Measurements from ENCODE around the gene DCP2.

Gene DCP2

DNA sequence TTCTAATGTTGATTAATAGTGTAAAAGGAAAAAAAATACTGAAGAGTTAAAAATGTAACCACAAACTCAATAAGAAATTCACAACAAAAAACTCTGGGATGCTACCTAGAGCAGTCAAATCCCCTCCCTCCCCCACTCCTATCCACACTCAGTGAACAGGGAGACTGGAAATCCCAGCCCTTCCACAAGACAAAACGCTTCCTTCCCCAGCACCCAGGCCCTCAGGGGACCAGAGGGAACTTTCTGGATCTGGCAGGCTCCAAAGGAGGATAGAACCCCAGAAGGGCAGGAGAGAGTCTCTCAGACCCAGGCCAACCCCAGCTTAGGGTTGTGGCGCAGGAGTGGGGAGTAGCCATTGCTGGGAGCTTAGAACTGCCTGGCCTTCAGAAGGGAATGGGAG lies 55.0 kb downstream of the DCP2 start:
- no peaks in the 10 kb centered on the region for H3K27me3 ChIP-seq (ENCODE audit: control insufficient read depth in 2 of 2, insufficient read depth in 2 of 2, low read length in 2 of 2)
- H3K36me3 ChIP-seq (ENCODE audit: control insufficient read depth in 2 of 2, insufficient read depth in 2 of 2, low read length in 2 of 2) = peaks cover 9 to 13% of the 10 kb centered on the region in 2 donors
- H3K4me3 ChIP-seq (ENCODE audit: low read length in 2 of 2) = no peak overlapping the region
- H3K4me1 ChIP-seq (ENCODE audit: control insufficient read depth in 2 of 2, insufficient read depth in 2 of 2, low read length in 2 of 2) = no peaks in the 10 kb centered on the region
- H3K9ac ChIP-seq (ENCODE audit: low read depth in 1 of 2, low read length in 2 of 2) = no peak overlapping the region
- no peaks in the 10 kb centered on the region for H3K9me3 ChIP-seq (ENCODE audit: control insufficient read depth in 2 of 2, low read length in 2 of 2)
- H3K27ac ChIP-seq (ENCODE audit: low read depth in 2 of 2, low read length in 2 of 2) = no peak overlapping the region

DNA sequence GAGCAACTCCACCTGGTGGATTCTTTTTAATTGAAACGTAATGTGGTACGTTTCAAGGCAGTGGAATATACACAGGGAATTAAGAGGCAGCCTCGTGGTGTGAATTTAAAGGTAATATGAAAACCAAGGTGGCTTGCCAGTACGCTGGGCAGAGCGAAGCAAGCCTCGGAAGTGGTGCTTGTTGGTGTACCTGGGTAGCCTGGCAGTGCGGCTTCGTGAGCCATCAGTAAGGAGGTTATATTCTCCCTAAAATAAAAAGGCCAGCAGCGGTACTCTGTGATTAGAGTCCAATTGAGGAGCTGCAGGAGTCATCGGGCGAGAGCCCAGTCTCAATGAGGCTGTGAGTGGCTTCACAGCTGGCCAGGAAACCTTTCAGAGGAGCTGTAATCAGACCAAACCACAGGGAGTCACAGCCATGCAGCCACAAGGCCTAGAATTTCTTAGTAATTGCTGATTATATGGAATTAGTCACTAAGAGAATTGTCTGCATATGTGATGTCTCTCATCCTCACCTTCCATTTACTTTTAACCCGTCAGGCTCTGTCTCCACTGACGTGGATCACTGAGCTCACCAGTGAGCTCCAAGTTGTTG lies 57.7 kb downstream of the DCP2 start:
- H3K4me3 ChIP-seq (ENCODE audit: low read length in 2 of 2) = no peak overlapping the region
- no peaks in the 10 kb centered on the region for H3K4me1 ChIP-seq (ENCODE audit: control insufficient read depth in 2 of 2, insufficient read depth in 2 of 2, low read length in 2 of 2)
- H3K9ac ChIP-seq (ENCODE audit: low read depth in 1 of 2, low read length in 2 of 2) = no peak overlapping the region
- H3K36me3 ChIP-seq (ENCODE audit: control insufficient read depth in 2 of 2, insufficient read depth in 2 of 2, low read length in 2 of 2) = no peaks in the 10 kb centered on the region
- no peaks in the 10 kb centered on the region for H3K9me3 ChIP-seq (ENCODE audit: control insufficient read depth in 2 of 2, low read length in 2 of 2)
- no peaks in the 10 kb centered on the region for H3K27me3 ChIP-seq (ENCODE audit: control insufficient read depth in 2 of 2, insufficient read depth in 2 of 2, low read length in 2 of 2)
- H3K27ac ChIP-seq (ENCODE audit: low read depth in 2 of 2, low read length in 2 of 2) = no peak overlapping the region

GRCh38 chr5:113035096-113035495 lies 58.5 kb downstream of the DCP2 start:
- Histone ChIP-seq H3K4me3 (ENCODE audit: low read length in 2 of 2) (no peak overlapping the region), H3K27ac (ENCODE audit: low read depth in 2 of 2, low read length in 2 of 2) (no peak overlapping the region), H3K36me3 (ENCODE audit: control insufficient read depth in 2 of 2, insufficient read depth in 2 of 2, low read length in 2 of 2) (no peaks in the 10 kb centered on the region)

GRCh38 chr5:113036321-113036720 lies 59.7 kb downstream of the DCP2 start:
- H3K4me3 ChIP-seq (ENCODE audit: low read length in 2 of 2) = no peak overlapping the region
- H3K9ac ChIP-seq (ENCODE audit: low read depth in 1 of 2, low read length in 2 of 2) = no peak overlapping the region
- no peaks in the 10 kb centered on the region for H3K27me3 ChIP-seq (ENCODE audit: control insufficient read depth in 2 of 2, insufficient read depth in 2 of 2, low read length in 2 of 2)
- no peaks in the 10 kb centered on the region for H3K9me3 ChIP-seq (ENCODE audit: control insufficient read depth in 2 of 2, low read length in 2 of 2)
- H3K27ac ChIP-seq (ENCODE audit: low read depth in 2 of 2, low read length in 2 of 2) = no peak overlapping the region
- H3K4me1 ChIP-seq (ENCODE audit: control insufficient read depth in 2 of 2, insufficient read depth in 2 of 2, low read length in 2 of 2) = no peaks in the 10 kb centered on the region
- no peaks in the 10 kb centered on the region for H3K36me3 ChIP-seq (ENCODE audit: control insufficient read depth in 2 of 2, insufficient read depth in 2 of 2, low read length in 2 of 2)

More at GRCh38 chr5:113035096-113035495, 58.5 kb downstream of the DCP2 start:
- no peak overlapping the region for H3K9ac ChIP-seq (ENCODE audit: low read depth in 1 of 2, low read length in 2 of 2)
- H3K4me1 ChIP-seq (ENCODE audit: control insufficient read depth in 2 of 2, insufficient read depth in 2 of 2, low read length in 2 of 2) = no peaks in the 10 kb centered on the region
- H3K27me3 ChIP-seq (ENCODE audit: control insufficient read depth in 2 of 2, insufficient read depth in 2 of 2, low read length in 2 of 2) = no peaks in the 10 kb centered on the region
- no peaks in the 10 kb centered on the region for H3K9me3 ChIP-seq (ENCODE audit: control insufficient read depth in 2 of 2, low read length in 2 of 2)

DNA sequence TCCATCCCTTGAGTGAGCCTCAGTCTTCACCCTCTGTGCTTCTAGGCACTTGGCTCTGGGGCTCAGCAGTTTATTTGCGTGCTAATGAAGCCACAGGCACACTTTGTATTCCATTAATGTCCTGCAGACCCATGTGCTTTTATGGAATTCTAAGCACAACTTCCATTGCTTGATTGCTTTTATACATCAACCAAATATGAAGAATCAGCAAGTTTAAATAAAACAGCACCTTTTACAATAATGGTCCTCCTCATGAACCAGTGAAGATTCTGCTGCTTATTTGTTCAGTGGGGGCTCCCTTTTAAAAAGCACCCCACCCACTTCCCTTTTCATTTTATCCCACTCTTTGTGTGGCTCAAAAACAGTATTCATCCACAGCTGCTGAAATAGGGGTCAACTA lies 60.2 kb downstream of the DCP2 start:
- Histone ChIP-seq H3K9ac (ENCODE audit: low read depth in 1 of 2, low read length in 2 of 2) (no peak overlapping the region), H3K4me1 (ENCODE audit: control insufficient read depth in 2 of 2, insufficient read depth in 2 of 2, low read length in 2 of 2) (no peaks in the 10 kb centered on the region), H3K9me3 (ENCODE audit: control insufficient read depth in 2 of 2, low read length in 2 of 2) (no peaks in the 10 kb centered on the region), H3K4me3 (ENCODE audit: low read length in 2 of 2) (no peak overlapping the region), H3K36me3 (ENCODE audit: control insufficient read depth in 2 of 2, insufficient read depth in 2 of 2, low read length in 2 of 2) (no peaks in the 10 kb centered on the region), H3K27ac (ENCODE audit: low read depth in 2 of 2, low read length in 2 of 2) (no peak overlapping the region), H3K27me3 (ENCODE audit: control insufficient read depth in 2 of 2, insufficient read depth in 2 of 2, low read length in 2 of 2) (no peaks in the 10 kb centered on the region)

- Histone ChIP-seq H3K36me3 (ENCODE audit: control insufficient read depth in 2 of 2, insufficient read depth in 2 of 2, low read length in 2 of 2) (no peaks in the 10 kb centered on the region), H3K27ac (ENCODE audit: low read depth in 2 of 2, low read length in 2 of 2) (no peak overlapping the region), H3K9ac (ENCODE audit: low read depth in 1 of 2, low read length in 2 of 2) (no peak overlapping the region), H3K4me1 (ENCODE audit: control insufficient read depth in 2 of 2, insufficient read depth in 2 of 2, low read length in 2 of 2) (no peaks in the 10 kb centered on the region), H3K27me3 (ENCODE audit: control insufficient read depth in 2 of 2, insufficient read depth in 2 of 2, low read length in 2 of 2) (no peaks in the 10 kb centered on the region), H3K4me3 (ENCODE audit: low read length in 2 of 2) (no peak overlapping the region), H3K9me3 (ENCODE audit: control insufficient read depth in 2 of 2, low read length in 2 of 2) (no peaks in the 10 kb centered on the region)
Measured at GRCh38 chr5:113038136-113038535, 61.5 kb downstream of the DCP2 start.

- H3K9me3 ChIP-seq (ENCODE audit: control insufficient read depth in 2 of 2, low read length in 2 of 2) = no peaks in the 10 kb centered on the region
- no peaks in the 10 kb centered on the region for H3K27me3 ChIP-seq (ENCODE audit: control insufficient read depth in 2 of 2, insufficient read depth in 2 of 2, low read length in 2 of 2)
- H3K36me3 ChIP-seq (ENCODE audit: control insufficient read depth in 2 of 2, insufficient read depth in 2 of 2, low read length in 2 of 2) = no peaks in the 10 kb centered on the region
- H3K27ac ChIP-seq (ENCODE audit: low read depth in 2 of 2, low read length in 2 of 2) = no peak overlapping the region
- H3K4me3 ChIP-seq (ENCODE audit: low read length in 2 of 2) = no peak overlapping the region
- no peaks in the 10 kb centered on the region for H3K4me1 ChIP-seq (ENCODE audit: control insufficient read depth in 2 of 2, insufficient read depth in 2 of 2, low read length in 2 of 2)
- no peak overlapping the region for H3K9ac ChIP-seq (ENCODE audit: low read depth in 1 of 2, low read length in 2 of 2)
Measured at GRCh38 chr5:113038714-113039113, 62.1 kb downstream of the DCP2 start.

- Histone ChIP-seq H3K27me3 (ENCODE audit: control insufficient read depth in 2 of 2, insufficient read depth in 2 of 2, low read length in 2 of 2) (no peaks in the 10 kb centered on the region), H3K27ac (ENCODE audit: low read depth in 2 of 2, low read length in 2 of 2) (no peak overlapping the region), H3K4me3 (ENCODE audit: low read length in 2 of 2) (no peak overlapping the region), H3K36me3 (ENCODE audit: control insufficient read depth in 2 of 2, insufficient read depth in 2 of 2, low read length in 2 of 2) (no peaks in the 10 kb centered on the region), H3K9me3 (ENCODE audit: control insufficient read depth in 2 of 2, low read length in 2 of 2) (no peaks in the 10 kb centered on the region), H3K4me1 (ENCODE audit: control insufficient read depth in 2 of 2, insufficient read depth in 2 of 2, low read length in 2 of 2) (no peaks in the 10 kb centered on the region), H3K9ac (ENCODE audit: low read depth in 1 of 2, low read length in 2 of 2) (no peak overlapping the region)
Measured at GRCh38 chr5:113039229-113039933, 62.8 kb downstream of the DCP2 start.

DNA sequence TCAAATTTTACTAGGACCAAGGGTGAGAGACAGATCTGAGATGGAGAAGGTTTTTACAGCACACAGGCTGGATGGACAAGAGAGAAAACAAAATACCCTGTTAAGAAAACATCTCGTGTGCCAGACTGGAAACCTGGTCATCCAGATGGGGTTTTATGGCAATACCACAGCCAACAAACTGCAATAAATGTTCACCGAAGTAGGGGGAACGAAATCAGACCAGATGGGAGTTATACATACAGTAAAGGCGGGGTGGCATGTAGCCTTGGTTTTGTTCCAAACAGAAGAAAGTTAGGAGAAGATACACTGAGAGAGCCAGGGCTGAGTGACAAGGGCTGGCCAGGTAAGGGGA lies 63.3 kb downstream of the DCP2 start:
- Histone ChIP-seq H3K27ac (ENCODE audit: low read depth in 2 of 2, low read length in 2 of 2) (no peak overlapping the region), H3K36me3 (ENCODE audit: control insufficient read depth in 2 of 2, insufficient read depth in 2 of 2, low read length in 2 of 2) (no peaks in the 10 kb centered on the region)

GRCh38 chr5:113040672-113041260 lies 64.2 kb downstream of the DCP2 start:
- Histone ChIP-seq H3K27me3 (ENCODE audit: control insufficient read depth in 2 of 2, insufficient read depth in 2 of 2, low read length in 2 of 2) (no peaks in the 10 kb centered on the region), H3K9ac (ENCODE audit: low read depth in 1 of 2, low read length in 2 of 2) (no peak overlapping the region), H3K9me3 (ENCODE audit: control insufficient read depth in 2 of 2, low read length in 2 of 2) (no peaks in the 10 kb centered on the region), H3K4me1 (ENCODE audit: control insufficient read depth in 2 of 2, insufficient read depth in 2 of 2, low read length in 2 of 2) (no peaks in the 10 kb centered on the region), H3K36me3 (ENCODE audit: control insufficient read depth in 2 of 2, insufficient read depth in 2 of 2, low read length in 2 of 2) (no peaks in the 10 kb centered on the region), H3K4me3 (ENCODE audit: low read length in 2 of 2) (no peak overlapping the region), H3K27ac (ENCODE audit: low read depth in 2 of 2, low read length in 2 of 2) (no peak overlapping the region)

More for the DNA sequence above, 63.3 kb downstream of the DCP2 start:
- Histone ChIP-seq H3K27me3 (ENCODE audit: control insufficient read depth in 2 of 2, insufficient read depth in 2 of 2, low read length in 2 of 2) (no peaks in the 10 kb centered on the region), H3K9ac (ENCODE audit: low read depth in 1 of 2, low read length in 2 of 2) (no peak overlapping the region), H3K9me3 (ENCODE audit: control insufficient read depth in 2 of 2, low read length in 2 of 2) (no peaks in the 10 kb centered on the region), H3K4me1 (ENCODE audit: control insufficient read depth in 2 of 2, insufficient read depth in 2 of 2, low read length in 2 of 2) (no peaks in the 10 kb centered on the region), H3K4me3 (ENCODE audit: low read length in 2 of 2) (no peak overlapping the region)

Data from mucosa of rectum (tissue), 2 donors.